PC-3 (cell line): ENCODE results near the gene NOS2. TPM values are rescaled to one million over a fixed set of nuclear protein-coding genes. Genes with fewer than 3 reads are reported as not detected.
"Not testable (repeated sequence)": the region's sequence is repeated elsewhere in the genome, so short reads cannot be mapped to it uniquely, and the experiment has no call there.

ENCODE experiments used
- ATAC-seq: fragments of 200-7000 bp; cut with Tn5 transposase; 2 replicates; pipeline ENCODE4 v1.9.1; 2020; ENCODE audit warnings: mild to moderate bottlenecking, moderate library complexity
- BruUV-seq: library from RNA; stranded (reverse); fragments of 400-500 nt; replicated peaks from 2 replicates; lab custom pipeline; 2021; lab: Mats Ljungman, UMichigan
- CTCF ChIA-PET: fragments of 300-600 bp; sonication (Branson Sonifier 250); formaldehyde crosslinking; loops from one replicate; lab custom pipeline; 2022; ENCODE audit warnings: antibody characterized with exemption; lab: Charles Lee
- POLR2A ChIA-PET: fragments of 300-600 bp; sonication (Branson Sonifier 250); formaldehyde crosslinking; loops from one replicate; lab custom pipeline; 2022; ENCODE audit warnings: antibody characterized with exemption; ENCODE audit not compliant: unreplicated experiment; lab: Charles Lee
- DNase-seq: peaks from one replicate; pipeline ENCODE4 v3.0.0-alpha.2; 2015
- H2AFZ ChIP-seq: fragments of 300-600 bp; sonication (generic); 2 replicates; pipeline ENCODE4 v1.6.0; 2016; ENCODE audit warnings: antibody characterized with exemption, low read length
- H3F3A ChIP-seq: fragments of 300-600 bp; sonication (generic); one replicate; pipeline ENCODE4 v1.6.0; 2017; ENCODE audit warnings: antibody characterized with exemption, low read length, control low read depth, mild to moderate bottlenecking; ENCODE audit not compliant: unreplicated experiment
- H3K27ac ChIP-seq: fragments of 300-600 bp; sonication (generic); 2 replicates; pipeline ENCODE4 v1.5.1; 2016; ENCODE audit warnings: mild to moderate bottlenecking, low read length
- H3K27me3 ChIP-seq: fragments of 300-600 bp; sonication (generic); 2 replicates; pipeline ENCODE4 v1.6.1; 2016; ENCODE audit warnings: low read length, mixed read lengths
- H3K36me3 ChIP-seq: fragments of 300-600 bp; sonication (generic); 2 replicates; pipeline ENCODE4 v1.6.1; 2016; ENCODE audit warnings: low read depth, mixed run types, low read length, mixed read lengths
- H3K4me1 ChIP-seq: fragments of 300-600 bp; sonication (generic); 2 replicates; pipeline ENCODE4 v1.5.1; 2016; ENCODE audit warnings: low read length; ENCODE audit not compliant: insufficient read depth
- H3K4me2 ChIP-seq: fragments of 300-600 bp; sonication (generic); 2 replicates; pipeline ENCODE4 v1.6.0; 2016; ENCODE audit warnings: low read length
- H3K4me3 ChIP-seq: fragments of 300-600 bp; sonication (generic); 2 replicates; pipeline ENCODE4 v1.5.1; 2016; ENCODE audit warnings: mild to moderate bottlenecking, low read length, mixed read lengths
- H3K79me2 ChIP-seq: fragments of 300-600 bp; sonication (generic); 2 replicates; pipeline ENCODE4 v1.6.1; 2017; ENCODE audit warnings: low read length, mixed read lengths
- H3K9ac ChIP-seq: fragments of 300-600 bp; sonication (generic); 2 replicates; pipeline ENCODE4 v1.6.0; 2016; ENCODE audit warnings: mild to moderate bottlenecking, low read length
- H3K9me2 ChIP-seq: fragments of 300-600 bp; sonication (generic); replicated peaks from 2 replicates; pipeline ENCODE4 v1.6.1; 2016; ENCODE audit warnings: mixed run types, low read length, mixed read lengths
- H3K9me3 ChIP-seq: fragments of 300-600 bp; sonication (generic); 2 replicates; pipeline ENCODE4 v1.6.1; 2016; ENCODE audit warnings: low read length, mixed read lengths
- H4K20me1 ChIP-seq: fragments of 300-600 bp; sonication (generic); 2 replicates; pipeline ENCODE4 v1.6.1; 2016; ENCODE audit warnings: low read length, mixed read lengths
- EZH2 ChIP-seq: fragments of 300-600 bp; sonication (generic); IDR thresholded peaks from one replicate; pipeline ENCODE4 v1.6.1; 2017; ENCODE audit warnings: antibody characterized with exemption, mild to moderate bottlenecking, low read length; ENCODE audit not compliant: unreplicated experiment
- EZH2phosphoT487 ChIP-seq: fragments of 300-600 bp; sonication (generic); IDR thresholded peaks from 2 replicates; pipeline ENCODE4 v1.6.1; 2018; ENCODE audit warnings: mild to moderate bottlenecking, antibody characterized with exemption, low read length, borderline replicate concordance
- intact Hi-C: fragments of 100-400 bp; cut with micrococcal nuclease; formaldehyde crosslinking; loops from 2 replicates; pipeline ENCODE4 v1.9.0; 2023
- total RNA-seq: library from RNA; depleted of rRNA; stranded (reverse); fragments of >200 nt; gene quantifications from 2 replicates; pipeline ENCODE4 v1.2.3, GENCODE V29; 2014
- TF ChIP-seq, protein P1 (sequence below): fragments of 300-600 bp; sonication (generic); conservative IDR thresholded peaks from 2 replicates; pipeline ENCODE4 v1.5.1; 2017; ENCODE audit warnings: antibody characterized with exemption, low read depth, mild to moderate bottlenecking, low read length

NOS2 gene
- total RNA-seq, 1 experiment from 2014 or later: not detected

DNA sequence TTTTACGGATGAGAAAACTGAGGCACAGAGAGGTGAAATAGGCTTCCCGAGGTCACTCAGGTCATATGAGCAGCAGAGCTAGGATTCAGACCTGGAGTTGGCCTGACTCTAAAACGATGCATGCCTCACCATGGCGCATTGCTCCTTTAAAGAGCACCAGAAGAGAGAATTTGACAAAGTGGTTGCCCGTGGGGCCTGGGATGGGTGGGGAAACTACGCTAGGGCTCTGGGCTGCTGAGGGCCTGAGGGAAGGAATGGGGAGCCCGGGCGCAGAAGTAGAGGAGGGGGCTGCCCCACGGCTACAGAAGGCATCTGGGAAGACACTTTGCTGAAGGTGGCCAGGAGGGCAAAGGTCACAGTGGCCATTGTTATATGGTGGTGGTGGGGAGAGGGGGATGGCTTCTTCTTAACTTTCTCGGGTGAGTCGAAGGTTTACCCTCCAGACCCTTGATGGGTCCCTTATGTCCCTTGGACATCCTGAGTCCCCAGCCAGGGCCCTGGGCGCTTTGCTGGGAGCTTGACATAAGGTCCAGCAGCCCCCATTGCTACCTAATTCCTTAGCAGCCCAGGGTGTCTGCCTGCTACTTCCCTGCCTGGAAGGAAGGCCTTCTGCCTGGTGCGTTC is 55.0 kb downstream of the NOS2 start:
- H3K36me3 ChIP-seq, H3K4me1 ChIP-seq, CTCF ChIA-PET, H3F3A ChIP-seq, H3K4me2 ChIP-seq, H3K27ac ChIP-seq, BruUV-seq, H3K9me2 ChIP-seq, POLR2A ChIA-PET, H3K9me3 ChIP-seq, H3K4me3 ChIP-seq, H3K79me2 ChIP-seq, ATAC-seq, DNase-seq, H4K20me1 ChIP-seq, H2AFZ ChIP-seq, H3K27me3 ChIP-seq, H3K9ac ChIP-seq, intact Hi-C loops: not testable (repeated sequence)

DNA sequence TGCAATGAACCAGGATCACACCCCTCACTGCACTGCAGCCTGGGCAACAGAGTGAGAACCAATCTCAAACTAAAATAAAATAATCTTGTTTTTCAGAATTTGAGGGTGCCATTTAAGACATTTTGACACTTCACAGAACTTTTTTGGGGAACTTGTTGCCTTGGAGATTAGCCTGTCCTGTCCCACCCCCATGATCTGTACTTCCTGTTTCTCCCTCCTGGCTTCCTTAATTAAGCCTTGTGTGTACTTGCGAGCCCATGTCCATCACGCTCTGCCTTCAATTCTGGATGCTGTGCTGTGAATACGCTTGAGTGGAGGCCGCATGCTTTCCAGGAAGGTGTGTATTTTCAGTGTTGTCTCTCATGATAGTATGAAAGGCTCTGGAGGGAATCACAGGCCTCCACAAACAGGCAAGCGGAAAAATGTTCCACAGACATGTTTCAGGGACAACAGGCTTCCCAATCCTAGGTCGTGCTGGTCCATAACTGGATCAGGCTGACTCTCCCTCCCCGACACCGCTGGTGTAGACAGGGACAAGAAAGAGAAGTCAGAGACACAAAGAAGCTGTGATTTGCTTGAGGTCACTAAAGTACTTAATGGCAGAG is 56.9 kb downstream of the NOS2 start:
- H4K20me1 ChIP-seq: no peaks in the 10 kb centered on the region
- no peaks in the 10 kb centered on the region for H3K36me3 ChIP-seq
- H3K9me3 ChIP-seq: no peaks in the 10 kb centered on the region
- TF ChIP-seq EZH2phosphoT487 (no peak), EZH2 (no peak)
- TF ChIP-seq, protein P1, sequence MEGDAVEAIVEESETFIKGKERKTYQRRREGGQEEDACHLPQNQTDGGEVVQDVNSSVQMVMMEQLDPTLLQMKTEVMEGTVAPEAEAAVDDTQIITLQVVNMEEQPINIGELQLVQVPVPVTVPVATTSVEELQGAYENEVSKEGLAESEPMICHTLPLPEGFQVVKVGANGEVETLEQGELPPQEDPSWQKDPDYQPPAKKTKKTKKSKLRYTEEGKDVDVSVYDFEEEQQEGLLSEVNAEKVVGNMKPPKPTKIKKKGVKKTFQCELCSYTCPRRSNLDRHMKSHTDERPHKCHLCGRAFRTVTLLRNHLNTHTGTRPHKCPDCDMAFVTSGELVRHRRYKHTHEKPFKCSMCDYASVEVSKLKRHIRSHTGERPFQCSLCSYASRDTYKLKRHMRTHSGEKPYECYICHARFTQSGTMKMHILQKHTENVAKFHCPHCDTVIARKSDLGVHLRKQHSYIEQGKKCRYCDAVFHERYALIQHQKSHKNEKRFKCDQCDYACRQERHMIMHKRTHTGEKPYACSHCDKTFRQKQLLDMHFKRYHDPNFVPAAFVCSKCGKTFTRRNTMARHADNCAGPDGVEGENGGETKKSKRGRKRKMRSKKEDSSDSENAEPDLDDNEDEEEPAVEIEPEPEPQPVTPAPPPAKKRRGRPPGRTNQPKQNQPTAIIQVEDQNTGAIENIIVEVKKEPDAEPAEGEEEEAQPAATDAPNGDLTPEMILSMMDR: no peak
- H3K27ac ChIP-seq: no peak overlapping the region
- intact Hi-C loops: no loop called here
- H3K27me3 ChIP-seq: no peaks in the 10 kb centered on the region
- H3F3A ChIP-seq: no peaks in the 10 kb centered on the region
- H3K9me2 ChIP-seq: no peaks in the 10 kb centered on the region
- BruUV-seq: no TSS peak
- DNase-seq (no peak), ATAC-seq (no peak)
- CTCF ChIA-PET: no interaction called here
- POLR2A ChIA-PET: no interaction called here
- H3K4me1 ChIP-seq: no peaks in the 10 kb centered on the region
- H3K4me3 ChIP-seq: no peak overlapping the region
- no peaks in the 10 kb centered on the region for H3K79me2 ChIP-seq
- no peak overlapping the region for H3K9ac ChIP-seq
- no peak overlapping the region for H3K4me2 ChIP-seq
- no peak overlapping the region for H2AFZ ChIP-seq

GRCh38 chr17:27741971-27742575 is 58.3 kb downstream of the NOS2 start:
- POLR2A ChIA-PET: no interaction called here
- Histone ChIP-seq H3K9me2 (no peaks in the 10 kb centered on the region), H3K79me2 (no peaks in the 10 kb centered on the region), H4K20me1 (no peaks in the 10 kb centered on the region), H3F3A (no peaks in the 10 kb centered on the region), H3K27me3 (no peaks in the 10 kb centered on the region; the same call in 1 of the 2 replicates), H3K4me1 (no peaks in the 10 kb centered on the region), H3K4me3 (no peak overlapping the region), H3K9me3 (no peaks in the 10 kb centered on the region), H3K27ac (no peak overlapping the region), H3K9ac (no peak overlapping the region), H3K4me2 (no peak overlapping the region), H3K36me3 (no peaks in the 10 kb centered on the region), H2AFZ (no peak overlapping the region)
- intact Hi-C loops: no loop called here
- TF ChIP-seq, protein P1: no peak
- TF ChIP-seq EZH2phosphoT487 (no peak), EZH2 (no peak)
- BruUV-seq: no TSS peak
- DNase-seq: no peak
- no peak for ATAC-seq
- CTCF ChIA-PET: no interaction called here
